ENCODE measurements around the gene HOXC5. TPM values are rescaled to one million over a fixed set of nuclear protein-coding genes. Genes with fewer than 3 reads are reported as not detected.
A peak's percentile ranks its signal among the peaks of the same experiment; 100 is the strongest.
"Not testable (repeated sequence)": the region's sequence is repeated elsewhere in the genome, so short reads cannot be mapped to it uniquely, and the experiment has no call there.

Gene HOXC5
- total RNA-seq, 1 experiment from 2014 or later, result 3.4 TPM

DNA sequence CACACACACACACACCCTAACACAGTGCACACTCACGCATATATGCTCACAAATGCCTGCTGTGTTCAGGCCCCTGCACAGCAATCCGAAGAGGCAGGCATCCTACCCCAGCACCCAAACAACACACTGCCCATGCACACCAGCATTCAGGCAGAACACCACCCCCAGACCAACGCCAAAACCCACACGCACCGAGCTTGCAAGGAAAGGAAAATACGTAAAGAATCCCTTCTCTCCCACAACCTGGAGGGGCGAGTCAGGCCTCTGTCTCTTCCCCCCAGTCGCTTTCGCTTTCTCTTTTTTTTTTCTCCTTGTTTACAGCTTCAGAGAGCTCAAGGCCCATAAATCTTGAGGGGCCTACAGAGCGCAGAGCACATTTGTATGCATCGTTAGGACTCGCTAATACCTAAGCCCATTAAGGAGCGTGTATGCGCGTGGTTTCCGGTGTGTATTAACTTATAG lies 48.2 kb downstream of the HOXC5 start:
- H3K9me3 Mint-ChIP-seq (ENCODE audit: unreplicated experiment); H3K36me3 ChIP-seq (ENCODE audit: control insufficient read depth, insufficient read depth, low read length); POLR2A ChIA-PET; H3K27me3 Mint-ChIP-seq (ENCODE audit: insufficient read depth, unreplicated experiment); intact Hi-C loops (cut with micrococcal nuclease; ENCODE audit: unreplicated experiment); H3K36me3 Mint-ChIP-seq (ENCODE audit: insufficient read depth, unreplicated experiment); H3K27me3 ChIP-seq (replicated peaks; ENCODE audit: control insufficient read depth, insufficient read depth, low read length); H3K4me1 ChIP-seq; H3K4me3 ChIP-seq (ENCODE audit: low read depth, low read length); BruUV-seq (replicated peaks); H3K4me3 Mint-ChIP-seq (ENCODE audit: unreplicated experiment); H3K9me3 ChIP-seq; CTCF ChIA-PET; H3K27ac Mint-ChIP-seq (ENCODE audit: unreplicated experiment); DNase-seq: not testable (repeated sequence)
- peaks cover 51% of the 10 kb centered on the region for H3K4me1 Mint-ChIP-seq (ENCODE audit: low read depth, unreplicated experiment)

DNA sequence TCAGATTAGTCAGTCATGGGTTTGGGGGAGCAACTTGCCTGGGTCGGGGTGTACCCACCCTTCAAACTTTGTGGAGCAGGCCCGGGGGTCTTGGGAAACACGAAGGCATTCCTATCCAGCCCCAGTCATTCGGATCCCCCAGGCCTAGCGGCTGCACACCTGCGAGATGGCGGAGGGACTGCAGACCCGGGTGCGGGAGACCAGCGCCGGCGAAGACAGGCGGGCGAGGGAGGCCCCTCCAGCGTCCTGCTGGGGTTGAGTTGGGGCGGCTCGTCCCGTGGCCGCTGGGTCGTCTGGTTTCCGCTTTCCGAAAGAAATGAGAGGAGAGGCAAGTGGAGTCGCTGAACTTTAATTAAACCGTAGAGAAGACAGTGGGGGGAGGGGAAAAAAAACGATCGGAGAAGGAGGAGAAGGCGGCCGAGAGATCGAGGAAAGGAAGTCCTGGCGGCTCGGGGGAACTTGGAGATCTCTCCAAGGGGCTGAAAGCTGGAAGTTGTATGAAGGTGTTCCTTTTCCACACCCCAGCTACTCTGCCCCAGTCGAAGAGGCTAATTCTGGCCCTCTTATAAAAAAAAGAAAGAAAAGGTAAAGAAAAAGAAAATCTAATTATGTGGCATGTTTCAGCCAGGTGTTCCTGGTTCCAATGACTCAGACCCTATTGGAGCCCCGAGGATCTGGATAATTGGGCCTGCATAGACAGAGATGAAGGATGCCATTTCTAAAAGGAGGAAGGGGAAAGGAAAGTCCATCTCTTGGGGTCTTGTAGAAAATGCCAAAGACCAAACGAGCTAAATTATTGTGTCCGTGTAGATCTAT lies 48.9 kb downstream of the HOXC5 start:
- H3K4me3 ChIP-seq (ENCODE audit: low read depth, low read length); H3K27me3 Mint-ChIP-seq (ENCODE audit: insufficient read depth, unreplicated experiment); H3K36me3 Mint-ChIP-seq (ENCODE audit: insufficient read depth, unreplicated experiment): not testable (repeated sequence)

DNA sequence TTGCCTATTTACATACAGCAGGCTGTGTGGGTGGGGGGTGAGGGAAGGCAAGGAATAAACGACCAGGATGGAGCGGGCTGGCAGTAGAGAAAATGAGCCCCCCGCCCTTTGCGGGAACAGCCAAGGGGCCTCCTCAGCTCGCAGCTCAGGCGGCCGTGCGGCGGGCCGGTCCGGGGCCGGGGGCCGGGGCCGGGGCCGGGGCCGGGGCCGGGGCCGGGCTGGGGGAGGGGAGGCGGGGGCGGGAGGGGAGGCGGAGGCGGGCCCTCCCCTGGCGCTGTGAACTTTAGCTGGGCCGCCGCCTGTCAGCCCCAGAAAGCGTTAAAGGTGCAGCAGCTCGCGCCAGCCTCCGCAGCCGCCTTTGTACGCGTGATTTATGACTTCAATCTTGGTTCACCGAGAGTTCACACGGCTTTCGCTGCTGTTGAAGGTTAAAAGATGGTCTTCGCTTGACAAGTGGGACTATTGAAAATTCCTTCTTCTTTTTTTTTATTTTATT lies 49.6 kb downstream of the HOXC5 start:
- Histone ChIP-seq H3K36me3 (ENCODE audit: control insufficient read depth, insufficient read depth, low read length) (no peaks in the 10 kb centered on the region), H3K4me3 (ENCODE audit: low read depth, low read length) (no peak overlapping the region), H3K27me3 (replicated peaks; ENCODE audit: control insufficient read depth, insufficient read depth, low read length) (no peaks in the 10 kb centered on the region), H3K4me1 (peaks cover 18% of the 10 kb centered on the region), H3K9me3 (no peaks in the 10 kb centered on the region)
- Mint-ChIP-seq H3K36me3 (ENCODE audit: insufficient read depth, unreplicated experiment) (no peaks in the 10 kb centered on the region), H3K9me3 (ENCODE audit: unreplicated experiment) (no peaks in the 10 kb centered on the region), H3K4me3 (ENCODE audit: unreplicated experiment) (peak overlapping the region; percentile 73), H3K4me1 (ENCODE audit: low read depth, unreplicated experiment) (peaks cover 56% of the 10 kb centered on the region), H3K27ac (ENCODE audit: unreplicated experiment) (no peak overlapping the region), H3K27me3 (ENCODE audit: insufficient read depth, unreplicated experiment) (no peaks in the 10 kb centered on the region)
- TF ChIP-seq, protein P1, sequence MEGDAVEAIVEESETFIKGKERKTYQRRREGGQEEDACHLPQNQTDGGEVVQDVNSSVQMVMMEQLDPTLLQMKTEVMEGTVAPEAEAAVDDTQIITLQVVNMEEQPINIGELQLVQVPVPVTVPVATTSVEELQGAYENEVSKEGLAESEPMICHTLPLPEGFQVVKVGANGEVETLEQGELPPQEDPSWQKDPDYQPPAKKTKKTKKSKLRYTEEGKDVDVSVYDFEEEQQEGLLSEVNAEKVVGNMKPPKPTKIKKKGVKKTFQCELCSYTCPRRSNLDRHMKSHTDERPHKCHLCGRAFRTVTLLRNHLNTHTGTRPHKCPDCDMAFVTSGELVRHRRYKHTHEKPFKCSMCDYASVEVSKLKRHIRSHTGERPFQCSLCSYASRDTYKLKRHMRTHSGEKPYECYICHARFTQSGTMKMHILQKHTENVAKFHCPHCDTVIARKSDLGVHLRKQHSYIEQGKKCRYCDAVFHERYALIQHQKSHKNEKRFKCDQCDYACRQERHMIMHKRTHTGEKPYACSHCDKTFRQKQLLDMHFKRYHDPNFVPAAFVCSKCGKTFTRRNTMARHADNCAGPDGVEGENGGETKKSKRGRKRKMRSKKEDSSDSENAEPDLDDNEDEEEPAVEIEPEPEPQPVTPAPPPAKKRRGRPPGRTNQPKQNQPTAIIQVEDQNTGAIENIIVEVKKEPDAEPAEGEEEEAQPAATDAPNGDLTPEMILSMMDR (IDR thresholded peaks at IDR 0.05; ENCODE audit: insufficient read depth in 1 of 2, low read depth in 1 of 2, low read length in 1 of 2, severe bottlenecking in 1 of 2, unreplicated experiment in 1 of 2), result no peak
- ChIA-PET CTCF (interaction anchor here (0.9 kb wide), 1 partner anchor 76 kb away, joined by 3 read pairs; no protein-coding TSS in a partner anchor), POLR2A (no interaction called here)
- no TSS peak for BruUV-seq (replicated peaks)
- intact Hi-C loops (cut with micrococcal nuclease; ENCODE audit: unreplicated experiment), result no loop called here
- peak; percentile 63 to 78 for DNase-seq

More for the DNA sequence above, 48.9 kb downstream of the HOXC5 start:
- H3K4me1 ChIP-seq, result peaks cover 12% of the 10 kb centered on the region
- H3K36me3 ChIP-seq (ENCODE audit: control insufficient read depth, insufficient read depth, low read length); DNase-seq; intact Hi-C loops (cut with micrococcal nuclease; ENCODE audit: unreplicated experiment); POLR2A ChIA-PET; H3K9me3 ChIP-seq; BruUV-seq (replicated peaks); H3K27me3 ChIP-seq (replicated peaks; ENCODE audit: control insufficient read depth, insufficient read depth, low read length); H3K9me3 Mint-ChIP-seq (ENCODE audit: unreplicated experiment): not testable (repeated sequence)
- H3K27ac Mint-ChIP-seq (ENCODE audit: unreplicated experiment), result peak overlapping the region; percentile 35
- CTCF ChIA-PET, result interaction anchor here (0.9 kb wide), 1 partner anchor 75 kb away, joined by 3 read pairs; no protein-coding TSS in a partner anchor
- H3K4me3 Mint-ChIP-seq (ENCODE audit: unreplicated experiment), result peak overlapping the region; percentile 73
- peaks cover 56% of the 10 kb centered on the region for H3K4me1 Mint-ChIP-seq (ENCODE audit: low read depth, unreplicated experiment)

Small RNA genes within 50 kb of the gene (microRNA-seq; reads per million reads assigned to microRNA genes)
- gene MIR196A2, result 252 reads per million, percentile 78 among the genes with 10 or more reads in this experiment
- 531 reads per million, percentile 82 among the genes with 10 or more reads in this experiment for gene MIR615

Other genes starting within 250 kb of the HOXC5 start
- 6.4 and 7.3 TPM in 2 replicates for gene HOXC13, start 94.2 kb upstream of the HOXC5 start, total RNA-seq (2022)
- gene HOXC12, start 78.1 kb upstream of the HOXC5 start, total RNA-seq (2022), result 9.4 and 10.3 TPM in 2 replicates
- gene HOXC11, start 59.9 kb upstream of the HOXC5 start, total RNA-seq (2022), result 1.7 and 2.2 TPM in 2 replicates
- 1.6 and 1.9 TPM in 2 replicates for gene HOTAIR, start 58.1 kb upstream of the HOXC5 start, total RNA-seq (2022)
- 4.0 and 4.5 TPM in 2 replicates for gene HOXC10, start 47.9 kb upstream of the HOXC5 start, total RNA-seq (2022)
- gene HOXC9, start 32.9 kb upstream of the HOXC5 start, total RNA-seq (2022), result 2.9 and 3.1 TPM in 2 replicates
- 10.8 and 11.3 TPM in 2 replicates for gene HOXC8, start 24.1 kb upstream of the HOXC5 start, total RNA-seq (2022)
- 10.2 and 12.1 TPM in 2 replicates for gene HOXC6, start 4.6 kb upstream of the HOXC5 start, total RNA-seq (2022)
- 2.9 and 4.1 TPM in 2 replicates for gene HOXC4, start 20.8 kb downstream of the HOXC5 start, total RNA-seq (2022)
- gene SMUG1, start 155.9 kb downstream of the HOXC5 start, total RNA-seq (2022), result 51.8 and 53.2 TPM in 2 replicates
- gene CBX5, start 247.1 kb downstream of the HOXC5 start, total RNA-seq (2022), result 85.2 and 85.5 TPM in 2 replicates
- 1,364 and 1,426 TPM in 2 replicates for gene HNRNPA1, start 247.7 kb downstream of the HOXC5 start, total RNA-seq (2022)

Measured in Caco-2 (cell line).